ENCODE results near the gene TSPAN9.

The TSPAN9 gene

DNA sequence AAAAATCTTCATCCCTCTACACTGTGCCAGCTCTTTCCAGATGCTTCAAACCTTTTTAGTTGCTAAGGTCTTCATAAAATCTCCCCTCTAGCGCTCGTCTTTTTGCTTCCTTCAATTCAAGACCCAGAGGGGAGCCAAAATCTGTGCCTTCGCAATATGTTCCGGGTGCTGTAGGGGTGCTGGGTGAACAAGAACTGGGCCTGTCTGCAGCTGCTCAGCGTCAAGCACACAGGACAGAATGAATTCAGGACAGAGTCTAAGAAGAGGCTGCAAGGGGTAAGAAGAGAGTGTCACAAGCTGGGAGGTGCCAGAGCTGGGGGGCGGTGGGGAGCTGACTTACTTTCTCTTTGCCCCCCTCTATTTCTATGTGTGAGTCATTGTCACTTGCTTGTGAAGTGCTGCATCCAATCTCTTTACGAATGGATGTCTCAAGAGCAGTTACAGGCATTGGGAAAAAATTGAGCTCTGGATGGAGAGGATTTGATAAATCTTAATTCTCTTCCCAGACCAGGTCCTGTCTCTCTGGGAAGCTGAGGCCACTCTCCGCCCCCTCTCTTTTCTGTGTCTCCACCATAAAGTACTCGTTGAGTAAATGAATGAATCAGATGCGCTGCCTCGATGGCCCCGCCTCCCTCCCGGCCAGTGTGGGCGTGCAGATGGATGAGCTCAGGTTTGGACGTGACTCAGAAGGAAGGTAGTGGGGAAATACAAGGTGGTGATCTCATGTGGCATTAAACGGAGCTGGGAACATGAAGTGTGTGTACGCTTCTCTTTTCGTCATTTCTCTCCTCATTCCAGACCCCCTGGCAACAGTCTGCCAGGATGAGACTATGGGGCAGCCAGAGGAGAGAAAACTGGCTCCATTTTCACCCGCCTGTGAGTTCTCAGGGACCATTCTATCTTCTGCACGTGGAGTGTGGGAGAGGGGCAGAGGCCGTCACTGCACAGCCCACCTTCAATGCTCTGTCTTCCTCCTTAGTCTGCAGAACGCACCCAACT lies 91.3 kb downstream of the TSPAN9 start:
- DNase-seq, result no peak

DNA sequence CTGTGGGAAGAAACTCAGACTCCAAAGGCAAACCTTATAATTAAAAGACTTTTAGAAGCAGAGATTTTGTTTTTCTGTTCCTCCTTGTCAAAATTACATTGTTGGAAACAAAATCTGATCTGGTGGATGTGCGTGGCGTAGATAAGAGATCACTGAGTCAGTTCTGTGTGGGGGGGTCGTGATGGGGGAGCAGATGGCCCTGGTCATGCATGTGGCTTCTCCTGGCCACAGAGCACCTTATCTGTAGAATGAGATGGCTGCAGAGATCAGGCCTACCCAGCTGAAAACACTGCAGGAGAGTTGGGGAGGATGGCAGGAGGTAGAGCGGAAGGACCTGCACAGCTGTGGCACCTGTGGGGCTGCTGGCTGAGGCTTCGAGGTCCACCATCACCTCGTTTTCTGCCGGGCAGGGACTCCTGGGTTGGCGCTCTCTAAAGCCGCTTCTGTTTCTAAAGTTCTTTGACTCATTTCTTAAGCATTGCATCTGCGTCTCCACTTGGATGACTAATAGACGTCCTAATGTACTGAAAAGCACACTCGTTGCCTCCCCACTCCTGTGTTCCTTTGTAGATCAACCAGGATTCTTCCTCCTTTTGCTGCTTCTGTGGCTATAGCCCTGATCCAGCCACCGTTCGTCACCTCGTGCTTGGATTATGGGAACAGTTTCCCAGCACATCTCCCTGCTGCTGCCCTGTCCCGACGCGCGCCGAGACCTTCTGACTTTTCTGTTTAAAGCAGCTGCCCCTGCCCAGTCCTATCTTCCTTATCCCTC lies 93.4 kb downstream of the TSPAN9 start:
- no peak for DNase-seq

DNA sequence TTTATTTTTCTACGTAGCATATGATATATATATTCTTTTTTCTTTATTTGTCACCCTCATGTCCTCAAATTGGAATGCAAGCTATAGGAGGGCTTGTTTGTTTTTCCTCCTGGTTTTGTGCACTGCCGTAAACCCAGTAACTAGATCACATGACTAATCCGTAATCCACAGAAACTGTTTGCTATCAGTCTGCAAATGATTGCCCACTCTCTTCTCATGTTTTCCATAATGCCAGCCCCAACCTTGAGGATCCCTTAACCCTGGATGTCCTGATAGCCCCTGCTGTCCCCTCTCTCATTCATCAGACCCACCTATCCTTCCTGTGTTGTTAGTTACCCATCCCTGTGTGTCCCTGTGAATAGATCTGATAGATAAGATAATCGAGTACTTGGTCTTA lies 94.0 kb downstream of the TSPAN9 start:
- DNase-seq, result no peak

DNA sequence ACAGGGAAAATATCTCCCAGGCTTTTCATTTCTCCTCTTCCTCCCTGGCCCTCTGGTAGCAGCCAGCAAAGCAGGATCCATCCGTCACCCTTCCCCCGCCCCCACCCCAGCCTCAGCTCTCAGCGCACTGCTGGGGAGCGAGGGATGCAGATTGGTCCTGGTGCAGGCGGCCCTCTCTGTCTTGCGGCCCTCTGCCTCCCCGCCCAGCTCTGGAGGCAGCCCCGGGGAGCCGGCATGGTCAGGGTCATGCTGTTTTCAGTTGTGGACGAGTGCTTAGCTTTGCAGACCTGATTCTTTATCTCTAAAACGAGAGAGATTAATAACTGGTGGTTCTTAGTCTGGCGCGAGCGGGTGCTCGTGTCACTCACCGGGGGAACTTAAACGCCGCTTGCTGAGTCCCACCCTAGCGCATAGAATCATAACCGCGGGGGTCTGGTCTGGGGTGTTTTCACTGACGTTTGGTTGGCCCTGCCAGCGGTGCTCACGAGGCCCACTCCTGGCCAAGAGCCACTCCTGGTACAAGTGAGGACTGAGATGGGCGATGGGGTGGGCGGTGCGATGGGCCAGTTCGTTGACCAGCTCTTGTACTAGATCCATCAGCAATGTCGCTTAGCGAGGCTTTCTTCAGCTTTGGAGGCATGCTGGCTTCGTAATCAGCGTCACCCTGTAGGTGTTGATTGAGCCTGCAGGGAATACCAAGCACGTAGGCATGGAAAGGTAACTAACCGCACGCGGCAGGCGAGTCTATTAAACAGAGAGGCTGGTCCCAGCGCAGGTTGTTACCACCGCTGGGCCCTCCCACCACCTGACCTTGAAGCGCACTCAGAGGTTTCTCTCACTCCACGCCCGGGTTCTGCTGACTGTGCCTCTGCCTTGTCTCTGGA lies 95.2 kb downstream of the TSPAN9 start:
- DNase-seq, result no peak

DNA sequence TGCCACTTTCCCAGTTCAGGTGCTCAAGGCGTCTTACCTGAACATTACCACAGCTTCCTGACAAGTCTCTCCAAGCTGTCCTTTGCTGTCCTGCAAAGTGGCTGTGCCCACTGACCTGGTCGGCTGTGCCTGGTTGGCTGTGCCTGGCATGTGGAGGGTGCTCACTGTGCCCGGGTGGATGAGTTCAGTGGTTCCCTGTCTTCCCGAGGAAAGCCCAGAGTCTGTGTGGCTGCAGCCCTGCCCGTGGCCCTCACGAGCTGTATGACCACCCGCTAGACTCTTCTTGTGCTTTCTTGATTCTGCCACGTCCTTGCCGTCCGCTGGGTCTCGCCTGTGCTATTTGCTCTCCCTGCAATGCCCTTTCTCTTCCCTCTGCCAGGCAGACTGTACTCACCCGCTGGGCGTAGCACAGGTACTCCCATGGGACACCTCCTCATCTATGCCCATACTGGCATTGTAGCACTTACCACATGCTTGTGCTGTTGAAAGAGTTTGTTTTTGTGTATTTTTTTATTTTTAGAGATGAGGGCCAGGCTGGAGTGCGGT lies 95.9 kb downstream of the TSPAN9 start:
- DNase-seq, result no peak

DNA sequence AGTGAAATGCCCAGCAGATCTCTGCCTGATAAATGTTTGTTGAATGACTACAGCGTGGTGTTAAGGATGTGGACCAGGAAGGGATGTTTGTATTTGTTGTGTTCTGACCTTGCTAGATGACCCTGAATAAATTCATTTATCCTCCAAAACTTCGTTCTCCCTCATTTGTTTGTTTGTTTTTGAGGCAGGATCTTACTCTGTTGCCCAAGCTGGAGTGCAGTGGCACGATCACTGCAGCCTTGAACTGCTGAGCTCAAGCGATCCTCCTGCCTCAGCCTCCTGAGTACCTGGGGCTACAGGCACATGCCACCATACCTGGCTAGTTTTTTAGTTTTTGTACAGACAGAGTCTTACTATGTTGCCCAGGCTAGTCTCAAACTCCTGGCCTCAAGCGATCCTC lies 96.7 kb downstream of the TSPAN9 start:
- no peak for DNase-seq

DNA sequence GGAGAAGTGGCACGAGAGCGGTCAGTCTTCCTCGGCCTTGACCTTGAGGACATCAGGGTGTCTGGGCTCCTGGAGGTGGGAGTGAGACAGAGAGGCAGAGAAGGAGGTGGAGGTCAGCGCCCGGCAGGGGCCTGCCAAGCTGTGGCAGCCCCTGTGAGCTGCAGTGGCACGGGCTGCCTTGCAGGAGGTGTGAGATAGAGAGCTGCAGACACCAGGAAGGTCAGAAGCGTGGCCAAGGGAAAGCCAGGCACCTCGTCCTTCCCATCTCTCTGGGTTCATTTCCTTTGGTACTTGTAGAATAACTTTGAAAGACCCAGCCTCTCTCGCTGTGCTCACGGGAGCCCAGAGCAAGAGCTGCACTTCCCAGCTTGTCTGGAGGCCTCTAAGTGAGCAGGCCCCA lies 98.1 kb downstream of the TSPAN9 start:
- DNase-seq, result no peak

DNA sequence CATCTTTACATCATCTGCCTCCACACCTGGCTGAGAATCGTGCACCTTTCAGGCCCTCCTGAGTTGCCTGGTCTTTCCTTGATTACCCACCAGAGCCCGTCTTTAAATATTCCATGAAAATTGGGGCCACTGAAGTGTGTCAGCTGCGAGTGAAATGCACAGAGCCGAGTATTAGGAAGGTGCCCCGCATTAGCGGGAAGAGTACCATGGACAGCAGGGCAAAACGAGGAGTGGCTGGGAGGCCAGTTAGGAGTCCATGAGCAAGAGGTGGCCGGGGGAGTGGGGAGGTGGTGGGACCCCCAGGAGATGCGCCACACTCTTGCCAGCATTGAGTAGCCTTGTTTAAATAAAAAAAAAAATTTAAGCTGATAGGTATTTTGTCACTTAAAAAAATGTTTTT lies 99.6 kb downstream of the TSPAN9 start:
- DNase-seq, result no peak

DNA sequence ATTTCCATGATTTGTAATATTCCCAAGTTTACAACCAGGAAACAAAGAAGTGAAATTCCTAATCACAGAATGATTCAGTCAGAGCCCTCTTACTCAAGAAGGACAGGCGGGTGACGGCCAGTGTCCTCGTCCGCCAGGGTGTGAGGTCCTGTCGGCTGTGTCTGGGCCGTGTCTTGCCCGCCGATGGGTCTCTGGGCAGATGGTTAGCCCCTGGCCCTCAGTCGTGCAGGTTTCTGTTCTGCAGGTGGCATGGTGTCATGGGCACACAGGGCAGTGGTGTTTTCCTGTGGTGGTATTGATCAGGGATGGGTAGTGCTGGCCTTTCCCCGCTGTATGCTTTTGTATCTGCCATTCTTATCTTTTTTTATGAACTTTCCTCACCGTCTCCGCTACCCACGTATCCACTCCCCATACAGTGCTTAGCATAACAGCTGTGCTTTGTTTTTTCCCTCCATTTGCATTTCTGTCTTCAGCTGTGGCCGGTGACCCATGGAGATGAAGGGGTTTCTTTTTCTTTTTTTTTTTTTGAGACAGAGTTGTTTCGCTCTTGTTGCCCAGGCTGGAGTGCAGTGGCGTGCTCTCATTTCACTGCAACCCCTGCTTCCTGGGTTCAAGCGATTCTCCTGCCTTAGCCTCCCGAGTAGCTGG lies 100.7 kb downstream of the TSPAN9 start:
- no peak for DNase-seq

DNA sequence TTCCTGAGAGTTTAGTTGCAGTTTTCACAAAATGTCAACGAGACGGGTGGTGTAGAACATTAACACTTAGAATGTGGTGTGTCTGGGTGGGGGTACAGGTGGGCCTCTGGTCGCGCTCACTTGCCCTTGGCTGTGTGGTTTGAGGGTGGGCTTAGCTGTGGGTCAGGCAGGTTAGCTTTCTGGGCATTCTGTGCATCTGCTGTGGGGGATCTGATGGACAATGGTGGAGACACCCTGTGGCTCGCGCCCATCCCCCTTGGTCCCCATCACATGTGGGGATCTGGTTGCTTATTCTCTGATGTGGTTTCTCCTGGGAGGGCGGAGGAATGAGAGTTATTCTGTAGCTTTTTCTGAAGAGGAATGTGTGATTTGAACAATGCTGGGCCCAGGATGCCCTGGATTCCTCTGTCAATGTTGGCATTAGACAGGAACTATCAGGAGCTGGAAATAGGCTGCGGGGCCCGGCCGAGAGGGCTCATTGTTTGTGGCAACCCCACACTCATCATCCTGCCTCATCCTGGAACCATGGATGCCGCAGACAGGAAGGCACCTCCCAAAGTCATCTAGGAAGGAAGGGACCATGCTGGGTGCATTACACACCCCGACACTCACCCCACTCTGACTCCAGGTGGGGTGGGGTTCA lies 101.6 kb downstream of the TSPAN9 start:
- DNase-seq, result no peak

DNA sequence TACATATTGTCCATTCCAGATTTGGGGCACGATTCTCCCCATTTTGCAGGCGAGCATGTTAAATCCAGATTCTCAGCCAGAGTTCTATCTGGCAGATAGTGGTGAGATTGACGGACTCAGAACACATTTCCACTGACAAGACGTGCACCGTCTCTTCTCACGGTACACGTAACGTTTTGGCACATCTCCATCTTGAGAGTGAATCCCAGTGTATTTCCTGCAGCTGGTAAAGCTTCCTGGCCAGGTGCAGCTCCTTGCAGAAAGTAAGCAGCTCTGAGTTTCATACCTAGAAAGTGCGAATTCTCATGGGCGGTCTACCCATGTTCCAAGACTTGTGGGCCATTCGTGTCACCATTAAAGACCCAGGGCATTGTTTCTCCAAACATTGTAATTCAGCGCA lies 102.6 kb downstream of the TSPAN9 start:
- DNase-seq, result no peak

DNA sequence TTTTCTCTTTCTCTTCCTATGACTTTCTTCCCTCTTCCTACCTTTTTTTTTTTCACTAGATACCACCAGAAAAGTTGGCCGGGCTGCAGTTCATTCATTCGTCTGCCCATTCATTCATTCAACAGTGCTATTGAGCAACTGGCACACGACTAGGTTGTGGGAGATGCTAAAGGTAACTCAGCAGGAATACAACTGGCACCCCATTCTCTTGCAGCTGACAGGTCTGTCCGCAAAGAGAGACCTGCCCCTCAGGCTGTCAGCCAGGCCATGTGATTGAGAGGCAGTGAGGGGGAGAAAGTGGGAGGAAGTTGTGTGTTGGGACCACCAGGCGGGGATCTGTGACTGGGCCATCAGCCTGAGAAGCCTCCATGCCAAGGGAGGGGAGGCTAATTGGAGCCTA lies 105.2 kb downstream of the TSPAN9 start:
- DNase-seq, result no peak

DNA sequence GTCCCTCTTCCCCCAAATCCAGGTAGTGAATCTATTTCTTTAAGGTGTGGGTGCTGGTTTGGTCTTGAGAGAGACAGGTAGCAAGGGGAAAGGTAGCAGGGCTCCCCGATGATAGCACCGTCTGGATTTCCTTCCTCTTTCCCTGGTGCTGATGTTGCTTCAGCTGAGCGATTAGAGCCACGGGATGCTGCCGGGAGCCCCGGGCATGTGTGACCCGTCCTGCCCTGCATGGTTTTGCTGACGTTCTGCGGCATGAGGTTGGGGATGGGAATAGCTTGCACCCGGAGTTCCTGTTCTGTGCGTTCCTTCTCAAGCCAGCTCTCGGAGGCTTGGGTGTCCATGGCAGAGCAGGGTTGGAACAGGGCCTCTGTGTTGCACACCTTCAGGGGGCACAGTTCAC lies 107.3 kb downstream of the TSPAN9 start:
- DNase-seq, result no peak

DNA sequence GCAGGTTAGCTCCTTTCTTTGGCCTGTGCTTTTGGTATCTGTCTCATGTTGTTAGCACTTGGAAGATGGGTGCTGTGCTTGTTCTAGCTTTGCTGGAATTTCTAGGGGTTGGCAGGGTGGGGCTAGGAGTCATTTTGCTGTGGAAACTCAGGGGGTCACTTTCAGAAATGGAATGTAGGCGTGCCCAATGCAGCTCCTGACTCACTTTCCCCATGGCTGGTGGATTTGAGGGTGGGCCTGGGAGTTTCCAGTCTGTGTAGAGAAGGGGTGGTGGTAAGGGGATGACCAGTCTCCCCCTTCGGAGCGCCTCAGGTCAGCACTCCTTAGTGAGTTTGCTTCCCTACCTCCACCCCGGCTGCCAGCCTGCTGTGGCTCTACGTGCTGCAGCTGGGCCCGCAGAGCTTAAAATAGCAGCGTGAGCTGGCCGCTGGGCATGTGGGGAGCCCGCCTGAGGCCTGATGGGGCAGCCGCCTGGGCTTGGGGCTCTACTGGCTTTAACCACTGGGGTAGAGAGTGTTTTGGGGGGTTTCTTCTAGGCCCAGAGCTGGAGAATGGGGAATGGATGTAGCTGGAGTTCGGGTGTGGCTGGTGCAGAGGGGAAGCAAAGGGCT lies 108.2 kb downstream of the TSPAN9 start:
- no peak for DNase-seq

DNA sequence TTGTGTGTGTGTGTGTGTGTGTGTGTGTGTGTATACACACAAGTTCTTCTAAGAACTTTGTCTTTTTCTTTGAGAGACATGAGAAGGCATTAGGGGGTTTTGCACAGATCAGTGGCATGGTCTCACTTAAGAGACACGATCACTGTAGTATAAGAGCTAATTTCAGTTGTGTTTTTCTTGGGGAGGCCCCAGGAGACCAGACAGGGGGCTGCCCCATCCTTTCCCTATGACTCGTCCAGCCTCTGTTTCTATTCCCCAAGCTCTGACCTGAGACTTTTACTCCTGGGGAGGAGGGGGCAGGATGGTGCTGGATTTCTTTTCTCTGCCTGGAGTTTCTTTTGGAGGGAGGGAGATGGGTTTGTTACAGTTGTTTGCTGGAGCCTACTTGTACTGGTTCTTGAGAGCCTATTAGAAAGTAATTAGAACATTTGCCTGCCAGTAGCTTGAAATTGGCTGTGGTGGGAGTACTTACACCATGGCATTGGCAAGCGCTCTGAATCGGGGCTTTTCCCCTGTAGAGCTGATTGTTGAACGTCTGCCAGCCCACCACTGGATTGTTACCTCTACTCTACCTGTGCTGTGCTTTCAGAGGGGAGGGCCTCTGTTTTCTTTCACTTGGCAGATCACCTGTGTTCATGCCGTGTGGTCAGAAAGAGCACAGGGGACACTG lies 109.5 kb downstream of the TSPAN9 start:
- no peak for DNase-seq

DNA sequence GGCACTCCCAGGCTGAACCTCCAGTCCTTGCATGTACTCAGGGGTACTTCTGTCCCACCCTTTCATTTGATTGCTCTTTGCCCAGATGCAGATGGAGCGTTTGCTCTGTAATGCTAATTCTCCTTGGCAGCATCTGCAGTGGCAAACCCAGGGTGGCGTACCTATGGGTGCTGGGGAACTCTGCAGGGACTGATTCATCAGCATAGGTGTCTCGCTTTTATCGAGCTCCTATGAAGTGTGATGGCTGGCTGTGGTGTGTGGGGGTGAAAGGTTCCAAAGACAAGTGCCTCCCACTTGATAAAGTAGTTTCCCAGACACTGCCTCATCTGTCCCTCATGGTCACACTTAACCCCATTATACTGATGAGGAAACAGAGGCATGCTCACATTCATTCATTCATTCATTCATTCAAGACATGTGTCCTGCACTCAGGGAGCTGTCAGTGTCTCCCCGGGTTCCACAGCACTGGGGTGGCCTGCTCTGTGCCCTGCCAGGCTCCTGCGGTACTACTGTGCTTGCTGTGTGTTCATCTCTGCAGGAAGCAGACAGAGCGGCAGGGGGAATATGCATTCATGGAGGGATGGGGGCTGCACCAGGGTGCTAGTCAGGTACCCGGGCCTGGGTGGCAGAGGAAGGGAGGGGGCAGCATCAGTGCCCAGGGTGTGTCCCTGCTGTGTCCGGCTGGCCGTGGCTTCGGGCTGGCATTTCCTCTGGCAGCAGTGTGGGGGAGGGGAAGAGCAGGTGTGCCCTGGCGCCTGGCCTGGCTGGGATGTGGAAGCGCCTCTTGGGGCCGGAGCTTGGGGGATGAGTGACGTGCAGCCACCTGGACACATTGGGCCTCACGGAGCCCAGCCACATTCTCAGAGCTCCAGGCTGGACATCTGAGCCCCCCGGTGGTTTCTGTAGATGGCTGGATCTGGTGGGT lies 110.9 kb downstream of the TSPAN9 start:
- DNase-seq, result no peak

DNA sequence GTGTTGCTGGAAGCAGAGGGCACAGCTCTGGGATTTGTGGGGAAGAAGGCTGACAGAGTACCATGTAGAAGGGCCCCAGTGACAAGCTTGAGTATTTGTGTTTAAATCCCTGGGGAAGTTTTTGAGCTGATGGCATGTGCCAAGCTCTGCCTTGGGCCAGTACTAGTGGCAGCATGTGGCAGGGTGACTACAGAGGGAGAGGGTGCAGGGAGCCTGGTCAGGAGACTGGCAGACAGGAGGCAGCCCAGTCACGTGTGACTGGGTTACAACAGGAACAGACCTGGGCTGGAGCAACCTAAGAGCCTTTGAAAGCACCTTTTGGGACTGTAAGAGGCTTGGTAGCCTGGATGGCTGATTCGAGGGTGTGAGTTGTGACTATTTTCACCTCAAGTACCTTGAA lies 112.1 kb downstream of the TSPAN9 start:
- no peak for DNase-seq

DNA sequence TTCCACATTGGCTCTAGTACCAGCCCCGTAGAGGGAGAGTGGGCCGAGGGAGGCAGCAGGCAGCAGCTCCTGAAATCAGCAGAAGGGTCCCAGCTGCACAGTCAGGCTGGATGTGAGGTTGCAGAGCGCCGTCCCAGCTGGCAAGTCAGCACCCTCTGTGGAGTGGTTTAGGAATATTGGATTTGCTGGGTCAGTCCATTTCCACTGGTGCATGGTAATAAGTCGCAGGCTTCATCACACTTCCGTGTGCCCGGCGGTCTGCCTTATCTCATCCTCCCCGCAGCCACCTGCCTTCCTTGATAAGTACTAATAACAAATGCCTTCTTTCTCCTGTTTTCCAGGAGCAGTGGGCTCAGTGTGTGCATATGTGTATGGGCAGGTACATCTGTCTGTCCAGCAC lies 112.9 kb downstream of the TSPAN9 start:
- DNase-seq, result no peak

DNA sequence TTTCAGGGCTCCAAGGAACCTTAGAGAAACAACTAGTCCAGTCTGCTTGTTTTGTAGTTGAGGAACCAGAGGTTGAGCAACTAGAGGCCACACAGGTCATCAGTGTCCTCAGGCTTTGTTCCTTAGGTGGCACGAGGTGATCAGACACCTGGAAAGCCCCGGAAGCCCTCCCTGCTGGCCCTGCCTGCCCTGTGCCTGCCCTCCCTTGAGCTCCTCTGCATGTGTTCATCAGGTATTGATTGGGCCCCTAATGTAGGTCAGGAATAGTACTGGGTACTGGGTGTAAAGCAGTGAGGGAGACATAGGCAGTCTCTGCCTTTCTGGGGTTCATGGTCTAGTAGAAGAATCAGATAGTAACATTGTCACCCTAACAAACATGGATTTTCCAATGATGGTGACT lies 114.3 kb downstream of the TSPAN9 start:
- DNase-seq, result no peak

DNA sequence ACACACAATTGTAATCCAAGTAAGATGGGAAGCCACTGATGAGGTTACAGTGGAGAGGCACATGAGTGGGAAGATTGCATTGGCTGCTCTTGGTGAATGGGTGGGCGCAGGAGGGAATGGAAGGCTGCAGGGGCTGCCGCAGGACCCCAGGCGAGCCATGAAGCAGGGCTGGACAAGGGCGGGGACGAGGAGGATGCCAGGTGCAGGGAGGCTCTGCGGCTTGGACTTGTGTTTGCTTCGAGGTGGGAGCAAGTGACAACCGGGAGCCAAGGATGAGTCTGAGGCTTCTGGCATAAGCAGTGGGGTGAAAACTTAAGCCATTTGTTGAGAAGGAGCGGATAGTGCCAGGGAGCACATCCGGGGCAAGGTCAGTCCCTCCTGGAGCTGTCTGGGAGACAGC lies 115.0 kb downstream of the TSPAN9 start:
- DNase-seq, result no peak
